ENCODE results near the gene CH25H.
A peak's percentile ranks its signal among the peaks of the same experiment; 100 is the strongest.

The CH25H gene

DNA sequence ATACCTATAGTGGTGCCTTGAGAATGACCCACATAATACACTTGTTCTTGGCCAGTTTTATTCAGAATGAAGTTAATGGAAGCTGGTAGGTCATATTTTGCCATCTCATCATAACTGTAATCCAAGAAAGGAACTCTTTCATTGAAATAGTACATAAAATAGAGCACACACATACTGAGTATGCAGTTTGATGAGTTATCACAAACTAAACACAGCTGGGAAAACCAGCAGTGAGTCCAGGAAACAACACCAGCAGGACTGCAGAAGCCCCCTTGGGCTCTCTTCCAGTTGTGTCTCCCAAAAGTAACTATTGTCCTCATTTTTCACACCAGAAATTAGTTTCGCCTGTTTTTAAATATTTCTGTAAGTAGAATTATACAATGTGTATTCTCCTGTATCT is 19.8 kb upstream of the CH25H start:
- H3K4me3 ChIP-seq (ENCODE audit: low read depth, low read length) = no peak overlapping the region
- DNase-seq (ENCODE audit: low read depth) = no peak
- TF ChIP-seq, protein P1, sequence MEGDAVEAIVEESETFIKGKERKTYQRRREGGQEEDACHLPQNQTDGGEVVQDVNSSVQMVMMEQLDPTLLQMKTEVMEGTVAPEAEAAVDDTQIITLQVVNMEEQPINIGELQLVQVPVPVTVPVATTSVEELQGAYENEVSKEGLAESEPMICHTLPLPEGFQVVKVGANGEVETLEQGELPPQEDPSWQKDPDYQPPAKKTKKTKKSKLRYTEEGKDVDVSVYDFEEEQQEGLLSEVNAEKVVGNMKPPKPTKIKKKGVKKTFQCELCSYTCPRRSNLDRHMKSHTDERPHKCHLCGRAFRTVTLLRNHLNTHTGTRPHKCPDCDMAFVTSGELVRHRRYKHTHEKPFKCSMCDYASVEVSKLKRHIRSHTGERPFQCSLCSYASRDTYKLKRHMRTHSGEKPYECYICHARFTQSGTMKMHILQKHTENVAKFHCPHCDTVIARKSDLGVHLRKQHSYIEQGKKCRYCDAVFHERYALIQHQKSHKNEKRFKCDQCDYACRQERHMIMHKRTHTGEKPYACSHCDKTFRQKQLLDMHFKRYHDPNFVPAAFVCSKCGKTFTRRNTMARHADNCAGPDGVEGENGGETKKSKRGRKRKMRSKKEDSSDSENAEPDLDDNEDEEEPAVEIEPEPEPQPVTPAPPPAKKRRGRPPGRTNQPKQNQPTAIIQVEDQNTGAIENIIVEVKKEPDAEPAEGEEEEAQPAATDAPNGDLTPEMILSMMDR (IDR thresholded peaks at IDR 0.05; ENCODE audit: low read depth, low read length) = no peak
- no peak for TF ChIP-seq POLR2A (IDR thresholded peaks at IDR 0.05; ENCODE audit: extremely low read depth, insufficient read length)
- no peak for TF ChIP-seq MYC (IDR thresholded peaks at IDR 0.05; ENCODE audit: low read depth, low read length)
- TF ChIP-seq, protein P2, sequence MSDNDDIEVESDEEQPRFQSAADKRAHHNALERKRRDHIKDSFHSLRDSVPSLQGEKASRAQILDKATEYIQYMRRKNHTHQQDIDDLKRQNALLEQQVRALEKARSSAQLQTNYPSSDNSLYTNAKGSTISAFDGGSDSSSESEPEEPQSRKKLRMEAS (IDR thresholded peaks at IDR 0.05; ENCODE audit: low read depth, low read length) = no peak

DNA sequence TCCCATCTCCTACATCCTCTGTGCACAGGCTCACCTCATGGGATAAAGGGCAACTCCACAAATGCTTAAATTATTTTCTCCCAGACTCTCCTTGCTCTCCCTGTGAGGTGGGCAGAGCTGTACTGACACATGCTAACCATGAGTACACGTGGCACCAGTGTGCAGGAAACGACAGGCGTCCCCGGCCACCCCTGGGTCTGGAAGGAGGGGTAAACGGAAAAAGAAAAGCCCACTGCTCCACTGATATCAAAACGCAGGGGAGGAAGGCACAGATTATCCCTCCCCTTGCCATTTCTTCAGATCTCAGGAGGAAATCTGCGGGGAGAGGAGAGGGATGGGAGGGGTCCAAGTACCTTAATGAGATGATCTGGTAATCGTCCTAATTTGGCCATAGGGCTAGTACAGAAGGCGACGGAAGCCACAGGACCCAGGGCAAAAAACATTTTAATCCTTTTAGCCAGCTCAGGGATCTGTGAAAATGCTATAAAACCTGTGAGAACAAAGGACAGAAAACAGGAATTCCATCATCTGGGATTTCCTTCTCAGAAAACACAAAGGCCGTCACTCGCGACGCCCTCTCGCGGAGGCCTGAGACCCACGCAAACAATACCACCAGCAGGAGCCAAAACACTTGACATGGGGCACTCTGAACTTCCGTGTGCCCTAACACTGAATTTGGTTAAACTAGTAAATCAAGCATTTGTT is 17.8 kb upstream of the CH25H start:
- no peak for DNase-seq (ENCODE audit: low read depth)
- H3K4me3 ChIP-seq (ENCODE audit: low read depth, low read length) = no peak overlapping the region

DNA sequence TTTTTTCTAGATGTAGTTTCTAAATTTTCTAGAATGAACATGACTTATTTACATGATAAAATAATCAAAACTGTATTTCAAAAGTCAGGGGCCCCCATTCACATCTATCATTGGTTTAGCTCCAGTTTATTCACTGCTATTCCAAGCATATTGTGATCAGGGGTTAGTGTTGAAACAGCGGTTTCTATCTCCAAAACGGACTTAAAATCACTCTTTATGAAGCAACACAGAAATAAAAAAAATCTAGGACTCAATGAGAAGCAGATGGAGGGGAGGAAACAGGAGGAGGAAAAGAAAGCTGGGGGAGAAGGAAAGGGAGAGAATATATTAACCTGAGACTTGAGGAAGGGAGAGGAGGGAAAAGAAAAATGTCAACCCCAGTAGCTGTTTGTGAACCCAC is 14.8 kb upstream of the CH25H start:
- TF ChIP-seq POLR2A (IDR thresholded peaks at IDR 0.05; ENCODE audit: extremely low read depth, insufficient read length) (no peak), MYC (IDR thresholded peaks at IDR 0.05; ENCODE audit: low read depth, low read length) (no peak)
- TF ChIP-seq, protein P1 (IDR thresholded peaks at IDR 0.05; ENCODE audit: low read depth, low read length) = no peak
- TF ChIP-seq, protein P2 (IDR thresholded peaks at IDR 0.05; ENCODE audit: low read depth, low read length) = no peak
- no peak overlapping the region for H3K4me3 ChIP-seq (ENCODE audit: low read depth, low read length)
- no peak for DNase-seq (ENCODE audit: low read depth)

More for the DNA sequence above, 17.8 kb upstream of the CH25H start:
- TF ChIP-seq, protein P1 (IDR thresholded peaks at IDR 0.05; ENCODE audit: low read depth, low read length) = no peak
- TF ChIP-seq MYC (IDR thresholded peaks at IDR 0.05; ENCODE audit: low read depth, low read length) = no peak
- TF ChIP-seq, protein P2 (IDR thresholded peaks at IDR 0.05; ENCODE audit: low read depth, low read length) = no peak
- no peak for TF ChIP-seq POLR2A (IDR thresholded peaks at IDR 0.05; ENCODE audit: extremely low read depth, insufficient read length)

DNA sequence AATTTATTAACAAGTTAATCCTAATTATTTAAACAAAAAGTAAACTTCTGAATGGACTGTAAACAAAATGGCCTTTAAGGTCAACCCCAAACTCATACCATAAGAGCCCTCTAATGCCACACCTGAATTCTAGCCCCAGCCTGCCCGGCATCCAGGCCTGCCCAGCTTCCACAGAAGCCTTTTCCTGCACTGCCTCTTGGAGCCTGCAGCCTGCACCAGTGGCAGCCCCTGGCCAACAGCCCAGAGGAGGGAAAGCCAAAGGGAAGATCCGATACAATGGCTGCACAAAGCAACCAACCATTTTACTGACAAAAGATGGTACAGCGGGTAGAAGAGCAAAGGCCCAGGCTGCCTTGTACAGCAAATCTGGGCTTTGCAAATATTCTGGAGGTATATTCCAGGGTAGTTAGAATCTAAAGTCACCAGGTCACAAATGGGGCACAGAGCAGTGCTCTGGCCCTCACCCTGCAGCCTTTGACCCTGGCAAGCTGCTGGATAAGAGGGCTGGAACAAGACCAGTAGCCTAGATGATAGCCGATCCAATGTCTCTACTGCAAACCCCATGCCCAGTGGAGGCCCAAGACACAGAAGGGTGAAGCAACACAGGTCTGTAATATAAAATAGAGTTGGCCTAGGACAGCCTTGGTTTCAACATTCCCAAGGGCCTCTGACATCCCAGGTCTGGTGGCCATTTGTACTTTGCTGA is 12.5 kb upstream of the CH25H start:
- TF ChIP-seq, protein P1 (IDR thresholded peaks at IDR 0.05; ENCODE audit: low read depth, low read length) = no peak
- TF ChIP-seq POLR2A (IDR thresholded peaks at IDR 0.05; ENCODE audit: extremely low read depth, insufficient read length) = no peak
- TF ChIP-seq, protein P2 (IDR thresholded peaks at IDR 0.05; ENCODE audit: low read depth, low read length) = no peak
- TF ChIP-seq MYC (IDR thresholded peaks at IDR 0.05; ENCODE audit: low read depth, low read length) = no peak
- H3K4me3 ChIP-seq (ENCODE audit: low read depth, low read length) = no peak overlapping the region
- no peak for DNase-seq (ENCODE audit: low read depth)

DNA sequence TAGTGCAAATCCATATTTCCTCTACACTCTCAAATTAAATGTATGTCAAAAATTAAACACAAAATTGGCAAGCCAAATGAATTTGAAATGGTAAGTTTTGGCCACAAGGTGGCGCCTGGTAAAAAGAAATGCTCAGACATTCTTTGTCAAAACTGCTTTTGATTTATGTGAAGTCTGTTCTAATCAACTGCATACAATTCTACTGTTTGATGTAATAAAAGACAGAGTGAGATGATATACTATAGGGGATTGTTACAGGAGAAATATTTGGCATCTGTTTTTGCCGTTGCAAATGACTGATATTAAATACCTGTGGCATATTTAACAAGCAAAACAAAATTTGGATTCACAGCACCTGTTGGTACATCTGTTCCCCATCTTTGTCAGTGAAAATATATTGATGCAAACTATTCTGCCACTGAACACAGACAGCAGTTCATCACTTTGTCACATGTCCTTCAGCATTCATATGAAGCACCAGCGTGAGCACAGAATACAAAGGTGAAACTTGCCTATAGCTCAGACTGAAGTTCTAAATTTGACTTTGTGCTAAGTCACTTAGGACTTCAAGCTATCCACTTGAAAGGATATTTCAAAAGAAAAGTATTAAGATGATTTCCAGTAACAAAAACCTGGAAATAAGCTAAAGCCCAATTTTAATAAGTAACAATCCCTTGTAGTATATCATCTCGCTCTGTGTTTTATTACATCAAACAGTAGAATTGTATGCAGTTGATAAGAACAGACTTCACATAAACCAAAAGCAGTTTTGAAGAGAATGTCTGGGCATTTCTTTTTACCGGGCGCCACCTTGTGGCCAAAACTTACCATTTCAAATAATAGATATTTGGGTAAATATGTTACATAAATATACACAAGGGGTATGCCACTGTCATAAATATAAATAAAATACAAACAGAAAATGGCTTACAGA is 10.2 kb upstream of the CH25H start:
- TF ChIP-seq, protein P2 (IDR thresholded peaks at IDR 0.05; ENCODE audit: low read depth, low read length) = no peak
- no peak for TF ChIP-seq POLR2A (IDR thresholded peaks at IDR 0.05; ENCODE audit: extremely low read depth, insufficient read length)
- TF ChIP-seq, protein P1 (IDR thresholded peaks at IDR 0.05; ENCODE audit: low read depth, low read length) = peak; percentile 54
- DNase-seq (ENCODE audit: low read depth) = peak; percentile 71
- H3K4me3 ChIP-seq (ENCODE audit: low read depth, low read length) = no peak overlapping the region
